Keratinocyte (primary cell): ENCODE data around the gene SETD4. TPM values are rescaled to one million over a fixed set of nuclear protein-coding genes. Genes with fewer than 3 reads are reported as not detected.
A peak's percentile ranks its signal among the peaks of the same experiment; 100 is the strongest.

Experiments
- DNase-seq: peaks from one replicate; pipeline ENCODE4 v3.0.0-alpha.2; 2011; ENCODE audit warnings: low read depth, missing footprints, low spot score
- FAIRE-seq: peaks from 2 replicates; lab custom pipeline; 2011; peaks lifted over from hg19 to GRCh38; lab: Jason Lieb, UNC
- H2AFZ ChIP-seq: 2 replicates; pipeline ENCODE4 v1.6.0; 2012; ENCODE audit warnings: low read length, control low read depth, inconsistent platforms; ENCODE audit not compliant: control insufficient read depth
- H3K27ac ChIP-seq: 2 replicates; pipeline ENCODE4 v1.5.1; 2011; ENCODE audit warnings: low read length; ENCODE audit not compliant: control insufficient read depth, insufficient read depth
- H3K27me3 ChIP-seq: 3 replicates; pipeline ENCODE4 v1.6.0; 2011; ENCODE audit warnings: low read length; ENCODE audit not compliant: control insufficient read depth, insufficient read depth; ENCODE audit errors: extremely low read depth
- H3K36me3 ChIP-seq, 2 experiments: 2 replicates in 1 of 2; 3 replicates in 1 of 2; pipeline ENCODE4 v1.5.1; 2011; ENCODE audit warnings: low read length in 2 of 2, mild to moderate bottlenecking in 1 of 2; ENCODE audit not compliant: control insufficient read depth in 2 of 2, insufficient read depth in 2 of 2; ENCODE audit errors: extremely low read depth in 1 of 2
- H3K4me1 ChIP-seq: 3 replicates; pipeline ENCODE4 v1.5.1; 2011; ENCODE audit warnings: low read length; ENCODE audit not compliant: control insufficient read depth, insufficient read depth; ENCODE audit errors: extremely low read depth
- H3K4me2 ChIP-seq: 3 replicates; pipeline ENCODE4 v1.6.0; 2011; ENCODE audit warnings: low read depth, low read length; ENCODE audit not compliant: control insufficient read depth, insufficient read depth; ENCODE audit errors: extremely low read depth
- H3K4me3 ChIP-seq, 3 experiments: fragments of 200-600 bp in 1 of 3; sonication (generic) in 1 of 3; 2 replicates in 2 of 3; 3 replicates in 1 of 3; pipeline ENCODE4 v1.5.1; 2011 to 2016; ENCODE audit warnings: low read length in 3 of 3, mild to moderate bottlenecking in 3 of 3, control low read depth in 2 of 3, inconsistent platforms in 1 of 3, low read depth in 1 of 3, mixed read lengths in 1 of 3, mixed run types in 1 of 3, moderate library complexity in 1 of 3; ENCODE audit not compliant: control insufficient read depth in 2 of 3, insufficient read depth in 2 of 3; ENCODE audit errors: extremely low read depth in 1 of 3
- H3K79me2 ChIP-seq: 2 replicates; pipeline ENCODE4 v1.6.0; 2012; ENCODE audit warnings: low read length; ENCODE audit not compliant: control insufficient read depth, insufficient read depth
- H3K9ac ChIP-seq: 3 replicates; pipeline ENCODE4 v1.6.0; 2011; ENCODE audit warnings: low read length; ENCODE audit not compliant: control insufficient read depth, insufficient read depth; ENCODE audit errors: extremely low read depth
- H3K9me1 ChIP-seq: 3 replicates; pipeline ENCODE4 v1.6.0; 2011; ENCODE audit warnings: low read length; ENCODE audit not compliant: control insufficient read depth, insufficient read depth; ENCODE audit errors: extremely low read depth
- H3K9me3 ChIP-seq: 2 replicates; pipeline ENCODE4 v1.5.1; 2012; ENCODE audit warnings: low read depth, low read length; ENCODE audit not compliant: control insufficient read depth
- H4K20me1 ChIP-seq: 3 replicates; pipeline ENCODE4 v1.6.0; 2011; ENCODE audit warnings: low read length; ENCODE audit not compliant: control insufficient read depth, insufficient read depth; ENCODE audit errors: extremely low read depth
- CTCF ChIP-seq, 3 experiments: IDR thresholded peaks in 1 of 3; conservative IDR thresholded peaks in 1 of 3; optimal IDR thresholded peaks in 1 of 3; 2 replicates in 2 of 3; 3 replicates in 1 of 3; pipeline versions ENCODE3 to v1.5.1; 2011; ENCODE audit warnings: low read length in 3 of 3, mild to moderate bottlenecking in 3 of 3, moderate library complexity in 2 of 3, control low read depth in 1 of 3, inconsistent platforms in 1 of 3; ENCODE audit not compliant: insufficient read depth in 2 of 3; ENCODE audit errors: extremely low read depth in 1 of 3
- EZH2 ChIP-seq: IDR thresholded peaks from one replicate; pipeline ENCODE4 v1.6.1; 2012; ENCODE audit warnings: inconsistent platforms, mild to moderate bottlenecking, low read length, moderate library complexity
- dilution Hi-C: fragments of 300-500 bp; cut with MboI; formaldehyde crosslinking; loops from one replicate; pipeline ENCODE4 v1.7.0; 2020; ENCODE audit warnings: low sequenced_read_pairs; ENCODE audit not compliant: extremely low pct_ligation_motif_present
- polyA plus RNA-seq, 5 experiments: library from polyadenylated mRNA; depleted of rRNA in 3 of 5; stranded (reverse) in 3 of 5; stranded (forward) in 1 of 5; unstranded in 1 of 5; fragments of >200 nt; gene quantifications; 1 replicate in 1 of 5; 2 replicates in 3 of 5; 3 replicates in 1 of 5; pipeline versions ENCODE4 v1.2.1 to v1.2.3, GENCODE V29; 2011 to 2012; ENCODE audit warnings: missing spikeins in 2 of 5, low read depth in 1 of 5, low replicate concordance in 1 of 5
- small RNA-seq, 3 experiments: library from RNA; depleted of rRNA; stranded (forward); fragments of <200 nt; gene quantifications; one replicate each; pipeline ENCODE3, GENCODE V24; 2012; ENCODE audit warnings: low read depth in 3 of 3, low replicate concordance in 1 of 3; ENCODE audit not compliant: insufficient read length in 3 of 3

Gene SETD4
- polyA plus RNA-seq, 1 donor (not counting 4 experiments of a cell fraction or from before 2014, with no cell fraction given) = 16.8 TPM

- H3K9ac ChIP-seq = no peak overlapping the region
- no peaks in the 10 kb centered on the region for H3K9me3 ChIP-seq
- H3K4me2 ChIP-seq = no peak overlapping the region
- DNase-seq = no peak
- dilution Hi-C loops = no loop called here
- no peak overlapping the region for H3K4me3 ChIP-seq
- TF ChIP-seq CTCF (optimal IDR thresholded peaks at IDR 0.05 in 1 of 3, IDR thresholded peaks at IDR 0.05 in 1 of 3, conservative IDR thresholded peaks at IDR 0.05 in 1 of 3; ENCODE audit: extremely low read depth in 1 of 3, insufficient read depth in 2 of 3, low read length in 3 of 3) (no peak), EZH2 (peak; percentile 33)
- no peaks in the 10 kb centered on the region for H3K9me1 ChIP-seq
- H2AFZ ChIP-seq = no peak overlapping the region
- H3K4me1 ChIP-seq = no peaks in the 10 kb centered on the region
- peaks cover 19% of the 10 kb centered on the region for H3K27me3 ChIP-seq
- H3K36me3 ChIP-seq = no peaks in the 10 kb centered on the region
- no peak for FAIRE-seq
- H3K79me2 ChIP-seq = no peaks in the 10 kb centered on the region
- no peaks in the 10 kb centered on the region for H4K20me1 ChIP-seq
- H3K27ac ChIP-seq = no peak overlapping the region
These were observed 75.5 kb downstream of the SETD4 start for GRCh38 chr21:35984654-35985361.

Small RNA genes lying within 50 kb of the gene (small RNA-seq; reads per million reads assigned to genes)
- 0 reads per million in 3 experiments for gene RNU6-992P

Other genes with a start within 250 kb of the SETD4 start
- gene CBR1, start 9.5 kb upstream of the SETD4 start, polyA plus RNA-seq = 188 to 269 TPM (median 207 TPM) in 3 replicates
- gene CBR3, start 74.6 kb upstream of the SETD4 start, polyA plus RNA-seq = 0.70 to 1.8 TPM (median 1.3 TPM) in 3 replicates
- gene DOP1B, start 96.3 kb upstream of the SETD4 start, polyA plus RNA-seq = 2.4 to 5.8 TPM (median 2.9 TPM) in 3 replicates